Colonic mucosa (tissue), 4 donors: ENCODE data around the gene ING1. TPM values are rescaled to one million over a fixed set of nuclear protein-coding genes. Genes with fewer than 3 reads are reported as not detected.

Source experiments
- DNase-seq: peaks from one replicate; pipeline ENCODE4 v3.0.0-alpha.2; 2020
- H3K27ac ChIP-seq: fragments of 200-600 bp; one replicate; pipeline ENCODE4 v1.8.0; 2021
- H3K27me3 ChIP-seq: fragments of 200-600 bp; one replicate; pipeline ENCODE4 v1.8.0; 2021
- H3K36me3 ChIP-seq: fragments of 200-600 bp; one replicate; pipeline ENCODE4 v1.8.0; 2021
- H3K4me1 ChIP-seq: fragments of 200-600 bp; one replicate; pipeline ENCODE4 v1.8.0; 2021; ENCODE audit warnings: mild to moderate bottlenecking
- H3K4me3 ChIP-seq: fragments of 200-600 bp; one replicate; pipeline ENCODE4 v1.8.0; 2021
- H3K9ac ChIP-seq, 2 donors: one replicate each; pipeline ENCODE4 v1.7.0; 2013; ENCODE audit warnings: control low read depth in 2 of 2, low read depth in 2 of 2, low read length in 2 of 2
- H3K9me3 ChIP-seq: fragments of 200-600 bp; one replicate; pipeline ENCODE4 v1.8.0; 2021
- CTCF ChIP-seq: fragments of 200-600 bp; IDR thresholded peaks from one replicate; pipeline ENCODE4 v1.8.0; 2022; ENCODE audit warnings: antibody characterized with exemption, mild to moderate bottlenecking
- intact Hi-C: fragments of 100-400 bp; cut with DNase I; formaldehyde crosslinking; loops from one replicate; pipeline ENCODE4 v1.14.1; 2022
- total RNA-seq, 2 donors: library from RNA; stranded (reverse); fragmentation: NEBNext Ultra II Directional in 1 of 2; extraction: Animal tissue kit (Norgen Biotek cat#: 25700) in 1 of 2; gene quantifications; one replicate each; pipeline ENCODE4 v1.2.1, GENCODE V29; 2021
- donor health status: healthy.
- donor health status: DM: no; HTN: no; CAD: no.
- donor health status: DM: no; HTN: no; CAD: no.

Gene ING1
- 10 to 100 TPM; 17.4 to 17.9 TPM for total RNA-seq

- no peak for DNase-seq
- Histone ChIP-seq H3K27ac (peak within 1 kb of the TSS; percentile 100), H3K27me3 (no peaks in the 10 kb centered on the region), H3K4me1 (peaks cover 3% of the 10 kb centered on the region), H3K36me3 (no peaks in the 10 kb centered on the region), H3K9me3 (no peaks in the 10 kb centered on the region), H3K9ac (peak within 1 kb of the TSS; percentile 91 to 98), H3K4me3 (peak within 1 kb of the TSS; percentile 92)
- intact Hi-C loops, result no loop called here
- no peak for TF ChIP-seq CTCF
These were observed at the start of gene ING1 for GRCh38 chr13:110713642-110713952. Gene ING1, plus strand, starts transcription at chr13:110713700. Its CDS starts 450 bp downstream, at chr13:110714150.

- Histone ChIP-seq H3K27me3 (no peaks in the 10 kb centered on the region), H3K36me3 (no peaks in the 10 kb centered on the region), H3K27ac (no peak overlapping the region), H3K4me3 (no peak overlapping the region), H3K9me3 (no peaks in the 10 kb centered on the region), H3K9ac (no peak overlapping the region), H3K4me1 (no peaks in the 10 kb centered on the region)
- no peak for DNase-seq
- no peak for TF ChIP-seq CTCF
- intact Hi-C loops, result no loop called here
These were observed 49.5 kb upstream of the ING1 start for GRCh38 chr13:110664041-110664440.

- DNase-seq, result no peak
- intact Hi-C loops, result no loop called here
- Histone ChIP-seq H3K4me3 (no peak overlapping the region), H3K4me1 (no peaks in the 10 kb centered on the region), H3K27me3 (no peaks in the 10 kb centered on the region), H3K9ac (no peak overlapping the region), H3K36me3 (no peaks in the 10 kb centered on the region), H3K9me3 (no peaks in the 10 kb centered on the region), H3K27ac (no peak overlapping the region)
- TF ChIP-seq CTCF, result no peak
These were observed 48.8 kb upstream of the ING1 start for GRCh38 chr13:110664673-110665072.

- no peak overlapping the region for H3K9ac ChIP-seq
- no peak for DNase-seq
- no peaks in the 10 kb centered on the region for H3K27me3 ChIP-seq
- H3K36me3 ChIP-seq, result no peaks in the 10 kb centered on the region
- intact Hi-C loops, result no loop called here
- no peak for TF ChIP-seq CTCF
- H3K4me3 ChIP-seq, result no peak overlapping the region
- H3K9me3 ChIP-seq, result no peaks in the 10 kb centered on the region
- H3K27ac ChIP-seq, result no peak overlapping the region
- no peaks in the 10 kb centered on the region for H3K4me1 ChIP-seq
These were observed 47.8 kb upstream of the ING1 start for GRCh38 chr13:110665491-110666254.

- TF ChIP-seq CTCF, result no peak
- no peaks in the 10 kb centered on the region for H3K36me3 ChIP-seq
- no peak for DNase-seq
These were observed 47.3 kb upstream of the ING1 start for GRCh38 chr13:110666255-110666533.

More at GRCh38 chr13:110666255-110666533, 47.3 kb upstream of the ING1 start:
- no peak overlapping the region for H3K4me3 ChIP-seq
- intact Hi-C loops, result no loop called here
- no peaks in the 10 kb centered on the region for H3K4me1 ChIP-seq
- H3K27me3 ChIP-seq, result no peaks in the 10 kb centered on the region
- no peak overlapping the region for H3K27ac ChIP-seq
- H3K9me3 ChIP-seq, result no peaks in the 10 kb centered on the region
- H3K9ac ChIP-seq, result no peak overlapping the region
